Neural cell (in vitro differentiated cells): Measurements from ENCODE around the gene FBN1. TPM values are rescaled to one million over a fixed set of nuclear protein-coding genes. Genes with fewer than 3 reads are reported as not detected.

Source experiments
- H2AFZ ChIP-seq: fragments of 200-600, 300-800 bp; sonication (generic), shearing (Covaris generic); 2 replicates; pipeline ENCODE4 v1.6.0; 2014; ENCODE audit warnings: low read depth, mild to moderate bottlenecking, antibody characterized with exemption, low read length, moderate library complexity
- H3F3A ChIP-seq: fragments of 200-600 bp; shearing (Covaris generic); 2 replicates; pipeline ENCODE4 v1.6.1; 2016; ENCODE audit warnings: mild to moderate bottlenecking, moderate library complexity, mixed read lengths, antibody characterized with exemption, low read length; ENCODE audit not compliant: insufficient read depth, poor library complexity, severe bottlenecking
- H3K27ac ChIP-seq: fragments of 200-600, 300-800 bp; sonication (generic), shearing (Covaris generic); 2 replicates; pipeline ENCODE4 v1.5.1; 2014; ENCODE audit warnings: mild to moderate bottlenecking, low read length, moderate library complexity
- H3K27me3 ChIP-seq: fragments of 300-800, 200-600 bp; sonication (generic), shearing (Covaris generic); 2 replicates; pipeline ENCODE4 v1.6.0; 2014; ENCODE audit warnings: mild to moderate bottlenecking, low read depth, low read length, moderate library complexity; ENCODE audit not compliant: insufficient read depth
- H3K36me3 ChIP-seq: fragments of 300-800, 200-600 bp; sonication (generic), shearing (Covaris generic); 2 replicates; pipeline ENCODE4 v1.5.1; 2014; ENCODE audit warnings: mild to moderate bottlenecking, antibody characterized with exemption, low read length, moderate library complexity; ENCODE audit not compliant: insufficient read depth
- H3K4me2 ChIP-seq: fragments of 300-800, 200-600 bp; sonication (generic), shearing (Covaris generic); 2 replicates; pipeline ENCODE4 v1.6.0; 2014; ENCODE audit warnings: mild to moderate bottlenecking, low read length
- H3K4me3 ChIP-seq: fragments of 300-800, 200-600 bp; sonication (generic), shearing (Covaris generic); 2 replicates; pipeline ENCODE4 v1.5.1; 2014; ENCODE audit warnings: mild to moderate bottlenecking, low read length, moderate library complexity
- H3K79me2 ChIP-seq: fragments of 200-600 bp; shearing (Covaris generic); replicated peaks from 2 replicates; pipeline ENCODE4 v1.6.0; 2014; ENCODE audit warnings: mild to moderate bottlenecking, low read length, moderate library complexity; ENCODE audit not compliant: insufficient read depth
- H3K9ac ChIP-seq: fragments of 300-800, 200-600 bp; sonication (generic), shearing (Covaris generic); 2 replicates; pipeline ENCODE4 v1.6.1; 2016; ENCODE audit warnings: mild to moderate bottlenecking, low read length, mixed read lengths
- H3K9me2 ChIP-seq: fragments of 200-600 bp; shearing (Covaris generic); 2 replicates; pipeline ENCODE4 v1.6.1; 2016; ENCODE audit warnings: mild to moderate bottlenecking, low read length, mixed read lengths; ENCODE audit not compliant: insufficient read depth
- H3K9me3 ChIP-seq: fragments of 200-600, 300-800 bp; sonication (generic), shearing (Covaris generic); 2 replicates; pipeline ENCODE4 v1.6.1; 2016; ENCODE audit warnings: mild to moderate bottlenecking, mixed run types, low read length, moderate library complexity, mixed read lengths
- H4K20me1 ChIP-seq: fragments of 200-600 bp; shearing (Covaris generic); 2 replicates; pipeline ENCODE4 v1.6.1; 2016; ENCODE audit warnings: mild to moderate bottlenecking, mixed run types; ENCODE audit not compliant: insufficient read depth
- CTCF ChIP-seq: fragments of 450-650 bp; IDR thresholded peaks from 2 replicates; pipeline ENCODE4 v1.5.1; 2014; ENCODE audit warnings: antibody characterized with exemption, mild to moderate bottlenecking, moderate library complexity; ENCODE audit not compliant: poor library complexity, severe bottlenecking
- EP300 ChIP-seq: fragments of 450-650 bp; conservative IDR thresholded peaks from 2 replicates; pipeline ENCODE4 v1.6.1; 2014; ENCODE audit warnings: antibody characterized with exemption, mild to moderate bottlenecking, moderate library complexity; ENCODE audit not compliant: poor library complexity, severe bottlenecking
- EZH2 ChIP-seq: fragments of 200-600, 300-800 bp; shearing (Covaris generic), sonication (generic); IDR thresholded peaks from 2 replicates; pipeline ENCODE4 v1.6.1; 2014; ENCODE audit warnings: antibody characterized with exemption, low read length, borderline replicate concordance, mild to moderate bottlenecking; ENCODE audit not compliant: insufficient read depth, poor library complexity, severe bottlenecking
- MXI1 ChIP-seq: fragments of 450-650 bp; conservative IDR thresholded peaks from 2 replicates; pipeline ENCODE4 v1.6.1; 2014; ENCODE audit warnings: antibody characterized with exemption, mild to moderate bottlenecking; ENCODE audit not compliant: poor library complexity, severe bottlenecking
- POLR2AphosphoS5 ChIP-seq: IDR thresholded peaks from 2 replicates; pipeline ENCODE4 v1.6.1; 2012
- RAD21 ChIP-seq: fragments of 450-650 bp; conservative IDR thresholded peaks from 2 replicates; pipeline ENCODE4 v1.6.1; 2014; ENCODE audit warnings: antibody characterized with exemption, mild to moderate bottlenecking, moderate library complexity
- REST ChIP-seq: IDR thresholded peaks from 2 replicates; pipeline ENCODE4 v1.6.1; 2012; ENCODE audit warnings: borderline replicate concordance
- SMC3 ChIP-seq: fragments of 450-650 bp; conservative IDR thresholded peaks from 2 replicates; pipeline ENCODE4 v1.6.1; 2014; ENCODE audit warnings: antibody characterized with exemption, mild to moderate bottlenecking, moderate library complexity; ENCODE audit not compliant: poor library complexity
- TAF1 ChIP-seq: IDR thresholded peaks from 2 replicates; pipeline ENCODE4 v1.6.1; 2012; ENCODE audit warnings: low read depth
- polyA plus RNA-seq: library from polyadenylated mRNA; depleted of rRNA; stranded (reverse); fragments of >200 nt; gene quantifications from 2 replicates; pipeline ENCODE4 v1.2.3, GENCODE V29; 2014

FBN1 gene
- polyA plus RNA-seq, 1 donor from 2014 or later: 22.0 TPM

- Histone ChIP-seq H3K79me2 (no peaks in the 10 kb centered on the region), H3K27me3 (no peaks in the 10 kb centered on the region)
Observed at GRCh38 chr15:48515500-48515899, 130.0 kb downstream of the FBN1 start.

GRCh38 chr15:48514103-48514816 is 131.2 kb downstream of the FBN1 start:
- Histone ChIP-seq H3K9ac (no peak overlapping the region), H3K27ac (no peak overlapping the region), H3K27me3 (no peaks in the 10 kb centered on the region), H3K9me3 (no peaks in the 10 kb centered on the region), H3K79me2 (no peaks in the 10 kb centered on the region), H3K4me3 (no peak overlapping the region), H3K4me2 (no peak overlapping the region), H3K9me2 (no peaks in the 10 kb centered on the region), H3F3A (no peaks in the 10 kb centered on the region), H4K20me1 (no peaks in the 10 kb centered on the region), H2AFZ (no peak overlapping the region), H3K36me3 (no peaks in the 10 kb centered on the region)
- TF ChIP-seq CTCF (no peak), TAF1 (no peak), SMC3 (no peak), MXI1 (no peak), EZH2 (no peak)

More at GRCh38 chr15:48515500-48515899, 130.0 kb downstream of the FBN1 start:
- Histone ChIP-seq H3K9ac (no peak overlapping the region), H3K9me2 (no peaks in the 10 kb centered on the region), H3K27ac (no peak overlapping the region), H3K9me3 (no peaks in the 10 kb centered on the region), H3K4me2 (no peak overlapping the region), H3K36me3 (no peaks in the 10 kb centered on the region), H4K20me1 (no peaks in the 10 kb centered on the region), H3F3A (no peaks in the 10 kb centered on the region), H2AFZ (no peak overlapping the region), H3K4me3 (no peak overlapping the region)
- no peak for TF ChIP-seq RAD21
- TF ChIP-seq MXI1: no peak
- TF ChIP-seq EZH2: no peak
- TF ChIP-seq SMC3: no peak
- TF ChIP-seq REST: no peak
- TF ChIP-seq CTCF: no peak
- TF ChIP-seq TAF1: no peak
- TF ChIP-seq EP300: no peak
- no peak for TF ChIP-seq POLR2AphosphoS5
